ENCODE data around the gene APLN.

- TF ChIP-seq CTCF (IDR thresholded peaks at IDR 0.05) (no peak), POLR2A (IDR thresholded peaks at IDR 0.05) (no peak)
These were observed 55.3 kb downstream of the APLN start for GRCh38 chrX:129599499-129599898.

All from testis (tissue), 2 donors.